Caki2 (cell line): ENCODE data around the gene HID1. TPM values are rescaled to one million over a fixed set of nuclear protein-coding genes. Genes with fewer than 3 reads are reported as not detected.
A peak's percentile ranks its signal among the peaks of the same experiment; 100 is the strongest.
"Not testable (repeated sequence)": the region's sequence is repeated elsewhere in the genome, so short reads cannot be mapped to it uniquely, and the experiment has no call there.

Source experiments
- DNase-seq: peaks from one replicate; pipeline ENCODE4 v3.0.0-alpha.2; 2015; ENCODE audit warnings: low read depth
- in situ Hi-C: cut with HindIII; loops from 2 replicates; pipeline ENCODE4 v1.10.0; 2016; ENCODE audit warnings: low sequenced_read_pairs, low pct_unique_long_range_greater_than_20kb, mixed read lengths
- total RNA-seq: library from RNA; depleted of rRNA; stranded (reverse); fragments of >200 nt; shearing (Covaris generic); gene quantifications from 2 replicates; pipeline ENCODE4 v1.2.3, GENCODE V29; 2014; ENCODE audit warnings: low replicate concordance; rRNA removed

The HID1 gene, protein sequence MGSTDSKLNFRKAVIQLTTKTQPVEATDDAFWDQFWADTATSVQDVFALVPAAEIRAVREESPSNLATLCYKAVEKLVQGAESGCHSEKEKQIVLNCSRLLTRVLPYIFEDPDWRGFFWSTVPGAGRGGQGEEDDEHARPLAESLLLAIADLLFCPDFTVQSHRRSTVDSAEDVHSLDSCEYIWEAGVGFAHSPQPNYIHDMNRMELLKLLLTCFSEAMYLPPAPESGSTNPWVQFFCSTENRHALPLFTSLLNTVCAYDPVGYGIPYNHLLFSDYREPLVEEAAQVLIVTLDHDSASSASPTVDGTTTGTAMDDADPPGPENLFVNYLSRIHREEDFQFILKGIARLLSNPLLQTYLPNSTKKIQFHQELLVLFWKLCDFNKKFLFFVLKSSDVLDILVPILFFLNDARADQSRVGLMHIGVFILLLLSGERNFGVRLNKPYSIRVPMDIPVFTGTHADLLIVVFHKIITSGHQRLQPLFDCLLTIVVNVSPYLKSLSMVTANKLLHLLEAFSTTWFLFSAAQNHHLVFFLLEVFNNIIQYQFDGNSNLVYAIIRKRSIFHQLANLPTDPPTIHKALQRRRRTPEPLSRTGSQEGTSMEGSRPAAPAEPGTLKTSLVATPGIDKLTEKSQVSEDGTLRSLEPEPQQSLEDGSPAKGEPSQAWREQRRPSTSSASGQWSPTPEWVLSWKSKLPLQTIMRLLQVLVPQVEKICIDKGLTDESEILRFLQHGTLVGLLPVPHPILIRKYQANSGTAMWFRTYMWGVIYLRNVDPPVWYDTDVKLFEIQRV
- 0.10 TPM in 1 of 2 replicates, not detected in the other for total RNA-seq

DNA sequence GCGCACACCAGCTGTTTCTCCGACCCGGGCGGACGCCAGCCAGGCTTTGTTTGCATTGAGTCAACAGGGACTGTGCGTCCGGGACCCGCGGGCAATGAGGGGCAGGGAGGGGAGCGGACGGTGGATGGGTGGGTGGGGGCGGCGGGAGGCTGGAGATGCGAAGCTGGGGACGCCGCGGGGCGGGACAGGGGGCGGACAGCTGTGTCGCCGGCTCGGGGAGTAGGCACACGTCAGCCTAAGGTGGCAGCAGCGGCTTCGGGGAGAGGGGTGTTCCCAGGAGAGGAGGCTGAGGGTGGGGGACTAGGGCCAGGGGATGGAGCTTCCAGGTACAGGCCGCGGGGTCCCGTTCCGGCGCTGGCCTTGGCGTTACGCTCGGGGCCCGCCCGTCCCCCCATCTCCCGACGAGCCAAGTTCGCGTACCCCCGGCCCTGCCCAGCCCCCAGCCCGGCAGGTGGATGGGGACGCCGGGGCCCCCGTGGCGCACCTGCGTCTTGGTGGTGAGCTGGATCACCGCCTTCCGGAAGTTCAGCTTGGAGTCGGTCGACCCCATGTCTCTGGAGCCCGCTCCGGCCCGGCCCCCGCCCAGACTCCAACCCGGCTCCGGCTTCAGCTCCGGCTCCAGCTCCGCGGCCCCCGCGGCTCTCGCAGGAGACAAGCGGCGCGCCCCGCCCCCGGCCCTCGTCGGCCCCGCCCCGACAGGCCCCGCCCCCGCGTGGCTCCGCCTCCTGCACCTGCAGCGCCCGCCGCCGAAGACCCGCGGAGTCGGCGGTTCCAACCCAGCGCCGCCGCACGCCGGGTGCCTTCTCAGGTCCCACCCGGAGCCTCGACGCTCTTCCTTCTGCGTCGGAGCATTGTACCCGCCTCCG lies at the start of gene HID1:
HID1 (minus strand) TSS at position 653 of the 866 bp plus-strand sequence; CDS start at position 550, 103 bp downstream.
- no peak for DNase-seq
- in situ Hi-C loops = no loop called here

DNA sequence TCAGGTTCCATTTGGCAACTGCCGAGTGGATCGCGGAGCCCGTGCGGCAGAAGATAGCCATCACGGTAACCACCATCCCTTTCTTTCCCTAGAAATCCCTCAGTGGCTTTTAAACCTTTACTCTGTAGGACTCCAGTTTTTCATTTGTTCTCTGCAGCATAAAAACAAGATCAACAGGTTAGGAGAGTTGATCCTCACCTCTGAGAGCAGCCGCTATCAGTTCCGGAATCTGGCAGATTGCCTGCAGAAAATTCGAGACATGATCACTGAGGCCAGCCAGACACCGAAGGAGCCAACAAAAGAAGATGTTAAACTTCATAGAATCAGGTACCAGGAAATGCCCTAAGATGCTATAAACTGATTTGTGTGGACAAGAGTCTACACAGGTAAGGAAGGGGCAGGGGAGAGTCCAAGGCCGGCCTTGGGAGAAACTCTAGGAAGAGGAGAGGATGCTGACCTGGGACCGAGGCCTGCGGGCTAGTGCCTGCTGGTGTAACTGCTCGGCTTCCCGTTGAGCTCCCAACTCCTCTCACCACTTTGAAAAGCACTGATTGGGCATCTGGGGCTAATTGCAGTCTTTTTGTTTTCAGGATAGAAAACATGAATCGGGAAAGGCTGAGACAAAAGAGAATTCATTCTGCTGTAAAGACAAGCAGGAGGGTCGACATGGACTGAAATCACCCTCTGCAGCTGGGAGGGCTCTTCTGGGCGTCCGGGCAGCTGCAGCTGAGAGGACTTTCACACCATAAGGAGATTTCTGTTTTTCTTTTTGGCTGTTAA lies 48.0 kb upstream of the HID1 start:
- in situ Hi-C loops = no loop called here
- DNase-seq = no peak

DNA sequence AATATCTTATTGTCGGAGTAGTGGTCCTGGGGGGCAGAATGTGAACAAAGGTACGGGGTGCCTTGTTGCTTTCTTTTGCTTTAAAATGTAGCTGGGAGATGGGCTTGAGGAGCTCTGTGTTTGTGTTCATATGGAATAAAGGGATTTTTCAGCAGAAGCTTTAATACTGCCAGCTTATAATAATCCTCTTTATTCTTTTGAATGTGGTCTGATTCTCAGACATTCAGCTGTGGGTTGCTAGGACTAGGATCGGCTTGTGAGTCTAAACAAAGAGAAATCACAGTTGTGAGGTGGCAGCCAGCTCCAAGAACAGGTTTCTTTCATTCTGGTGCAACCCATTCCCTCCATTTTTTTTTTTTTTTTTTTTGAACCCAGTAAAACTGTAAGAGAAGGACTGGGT lies 47.2 kb upstream of the HID1 start:
- in situ Hi-C loops = no loop called here
- DNase-seq = no peak

DNA sequence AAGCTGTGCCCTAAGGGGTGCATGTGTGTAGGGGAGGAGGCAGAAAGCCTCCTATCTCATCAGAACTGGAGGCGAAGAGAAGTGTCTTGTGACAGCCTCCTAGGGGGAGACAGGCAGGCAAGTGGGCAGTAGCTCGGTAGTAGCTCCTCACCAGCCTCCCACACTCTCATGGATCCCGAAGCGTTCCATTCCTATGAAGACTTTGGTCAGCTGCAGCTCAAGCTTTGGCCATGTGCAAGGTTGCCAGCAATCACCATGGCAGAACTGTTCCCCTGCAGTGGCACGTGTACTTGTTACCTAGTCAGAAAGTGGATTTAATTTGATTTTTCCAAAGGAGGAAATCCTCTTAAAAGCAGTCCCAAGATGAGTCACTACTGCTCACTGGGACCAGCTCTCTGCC lies 46.6 kb upstream of the HID1 start:
- in situ Hi-C loops = no loop called here
- no peak for DNase-seq

DNA sequence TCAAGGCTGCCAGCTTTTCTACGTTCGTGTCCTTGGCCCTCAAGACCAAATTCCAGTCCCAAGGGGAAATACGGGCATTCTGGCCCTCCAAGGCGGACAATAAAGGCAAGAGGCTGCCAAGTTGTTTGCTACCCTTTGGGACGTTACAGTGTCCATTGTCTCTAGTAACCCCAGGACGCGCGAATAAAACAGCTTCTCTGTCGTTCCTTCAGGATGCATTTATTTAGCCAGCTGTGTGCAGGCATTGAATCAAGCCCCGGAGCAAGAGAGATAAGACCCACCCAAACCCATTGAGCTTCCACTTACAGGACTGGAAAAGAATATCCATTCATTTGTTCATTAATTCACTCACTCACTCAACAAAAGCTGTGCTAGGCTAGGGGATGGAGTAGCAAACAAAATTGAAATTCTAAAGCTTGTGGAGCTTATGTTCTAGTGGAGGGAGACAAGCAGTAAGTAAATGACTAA lies 40.6 kb upstream of the HID1 start:
- no peak for DNase-seq
- in situ Hi-C loops = no loop called here

DNA sequence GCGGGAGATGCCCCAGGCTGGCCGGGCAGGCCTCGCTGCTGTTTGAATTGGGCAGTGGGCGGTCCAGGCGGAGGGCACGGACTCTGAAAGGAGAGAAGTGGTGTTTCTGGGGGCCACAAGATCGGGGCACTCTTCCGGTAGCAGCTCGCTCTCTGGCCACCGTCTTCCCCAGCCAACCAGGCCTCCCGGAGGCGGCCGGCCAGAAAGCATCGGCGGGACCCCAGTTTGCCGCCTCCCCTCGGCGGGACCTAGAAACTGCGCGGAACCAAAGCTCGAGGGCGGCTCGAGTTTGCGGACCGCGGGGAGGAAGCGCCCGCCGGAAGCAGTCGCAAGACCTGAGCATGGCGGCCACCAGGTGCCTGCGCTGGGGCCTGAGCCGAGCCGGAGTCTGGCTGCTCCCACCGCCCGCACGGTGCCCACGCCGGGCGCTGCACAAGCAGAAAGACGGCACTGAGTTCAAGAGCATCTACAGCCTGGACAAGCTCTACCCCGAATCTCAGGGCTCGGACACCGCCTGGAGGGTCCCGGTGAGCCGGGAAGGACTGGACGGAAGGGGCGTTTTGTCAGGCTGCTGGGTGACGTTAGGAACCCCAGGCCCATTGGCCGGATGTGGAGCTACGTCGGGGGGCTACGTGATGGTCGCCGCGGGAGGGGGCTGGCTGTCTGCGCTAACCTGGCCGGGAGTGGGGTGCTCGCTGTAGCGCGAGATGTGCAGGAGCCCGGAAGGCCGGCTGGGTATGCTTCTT lies 40.0 kb upstream of the HID1 start, which contains the start of gene MRPL58:
MRPL58 (plus strand) TSS at position 325 of the 746 bp plus-strand sequence; CDS start at position 342, 17 bp downstream.
- DNase-seq = peak; percentile 89

DNA sequence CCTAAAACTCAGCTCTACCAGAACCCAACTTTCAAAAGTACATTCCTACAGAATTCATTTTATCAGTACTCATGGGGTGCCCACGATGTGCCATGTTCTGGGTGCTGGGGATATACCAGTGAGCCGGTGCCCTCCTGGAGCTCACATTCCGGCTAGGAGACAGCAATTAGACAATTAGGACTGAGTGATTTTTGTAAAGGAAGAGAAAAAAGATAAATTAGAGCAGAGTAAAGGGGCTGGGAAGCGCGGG lies 39.5 kb upstream of the HID1 start:
- DNase-seq = no peak
- in situ Hi-C loops = no loop called here

More for the DNA sequence above, 40.0 kb upstream of the HID1 start, which contains the start of gene MRPL58:
- in situ Hi-C loops = no loop called here

DNA sequence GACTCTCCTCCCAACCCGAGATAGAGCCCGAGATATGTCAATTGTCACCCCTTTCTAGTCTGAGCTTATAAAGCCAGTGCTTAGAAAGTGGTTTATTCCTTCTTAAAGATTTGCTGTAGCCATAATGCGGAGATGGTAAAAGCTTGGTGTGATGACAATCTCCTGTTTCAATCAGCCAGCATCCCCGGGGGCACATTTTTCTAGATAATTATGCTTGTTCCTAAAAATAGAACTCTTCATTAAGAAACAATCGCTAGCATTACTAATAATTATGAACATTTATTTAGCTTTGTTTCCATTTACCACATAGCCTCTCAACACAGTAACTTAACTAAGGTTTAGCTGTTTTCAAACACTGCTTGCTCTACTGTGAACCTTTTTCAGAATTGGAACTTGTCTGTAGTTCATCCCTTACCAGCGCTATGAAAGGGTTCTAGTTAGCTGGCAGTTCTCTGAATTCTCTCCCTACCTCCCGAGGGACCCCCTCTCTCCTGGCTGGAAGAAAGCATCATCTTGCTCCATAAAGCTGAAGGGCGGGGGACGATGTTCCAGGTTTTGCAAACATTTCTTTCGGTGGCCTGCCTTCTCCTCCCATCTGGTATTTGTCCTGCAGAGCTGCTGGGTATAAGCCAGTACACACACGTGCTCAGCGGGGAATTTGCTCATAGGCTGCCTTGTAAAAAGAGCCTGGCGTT lies 39.0 kb upstream of the HID1 start:
- in situ Hi-C loops = no loop called here
- no peak for DNase-seq

DNA sequence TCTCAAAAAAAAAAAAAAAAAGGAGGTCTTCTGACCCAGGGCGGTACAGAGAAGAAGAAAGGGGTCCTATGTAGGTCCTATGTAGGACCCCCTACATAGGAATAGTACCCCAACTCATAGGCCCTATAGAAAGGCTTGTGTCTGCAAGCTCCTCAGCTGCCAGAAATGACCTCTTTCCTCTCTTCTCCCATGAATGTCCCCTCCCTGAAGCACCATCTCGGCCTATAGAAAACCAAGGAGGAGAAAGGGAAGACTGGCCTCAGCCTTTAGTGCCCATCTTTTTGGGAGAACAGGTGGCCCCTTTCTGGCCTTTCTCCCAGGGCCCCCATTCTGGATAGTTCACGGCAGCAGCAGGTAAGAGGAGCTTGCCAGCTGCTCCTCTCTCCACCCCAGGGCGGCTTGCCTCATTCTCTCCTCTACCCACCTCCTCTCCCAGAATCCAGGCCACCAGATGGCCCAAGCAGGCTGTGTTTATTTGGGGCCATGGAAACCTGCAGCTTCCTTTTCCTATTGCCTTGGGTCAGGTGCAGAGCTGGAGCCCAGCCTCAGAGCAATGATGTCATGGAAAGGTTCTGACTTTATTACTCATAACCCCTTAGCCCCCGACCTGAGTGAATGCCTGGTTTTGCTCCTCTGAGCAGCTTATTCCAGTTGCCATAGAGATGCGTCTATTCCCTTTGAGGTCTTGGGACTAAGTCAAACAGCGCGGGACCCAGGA lies 38.3 kb upstream of the HID1 start:
- peak; percentile 52 for DNase-seq
- in situ Hi-C loops = no loop called here

DNA sequence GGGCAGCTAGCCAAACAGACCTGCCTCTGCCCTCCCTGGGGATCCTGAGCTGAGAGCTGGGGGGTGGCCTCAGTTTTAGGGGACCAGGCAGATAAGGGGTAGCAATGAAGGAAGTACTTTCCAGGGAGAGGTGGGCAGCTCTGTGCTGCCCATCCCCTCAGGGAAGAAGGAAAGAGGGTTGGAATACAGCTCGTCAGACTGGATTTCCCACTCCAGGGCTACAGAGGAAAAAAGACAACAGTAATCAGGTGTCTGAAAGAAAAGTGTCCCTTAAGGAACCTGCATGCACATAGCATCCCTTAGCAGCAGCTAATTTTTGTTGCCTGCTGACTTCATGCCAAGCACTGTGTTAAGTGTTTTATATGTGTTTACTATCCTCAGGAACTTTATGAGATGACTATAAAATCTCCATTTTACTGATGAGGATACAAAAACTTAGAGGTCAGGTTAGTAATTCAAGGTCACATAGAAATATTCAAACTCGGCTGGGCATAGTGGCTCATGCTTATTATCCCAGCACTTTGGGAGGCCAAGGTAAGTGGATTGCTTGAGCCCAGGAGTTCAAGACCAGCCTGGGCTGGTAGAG lies 36.7 kb upstream of the HID1 start:
- DNase-seq = no peak
- in situ Hi-C loops = no loop called here

DNA sequence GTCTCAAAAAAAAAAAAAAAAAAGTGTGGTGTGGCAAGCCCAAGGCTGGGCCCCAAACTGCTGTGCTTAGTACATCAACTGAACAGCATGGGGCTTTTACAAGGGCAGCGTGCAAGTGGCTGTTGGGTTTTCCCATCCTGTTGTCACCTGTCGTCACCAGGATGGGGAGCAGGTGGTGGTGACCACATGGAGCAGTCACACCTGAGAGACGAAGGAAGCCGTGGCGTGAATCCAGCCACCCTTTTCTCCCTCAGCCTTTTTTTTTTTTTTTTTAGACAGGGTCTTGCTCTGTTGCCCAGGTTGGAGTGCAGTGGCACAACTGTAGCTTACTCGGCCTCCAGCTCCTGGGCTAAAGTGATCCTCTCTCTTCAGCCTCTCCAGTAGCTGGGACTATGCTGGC lies 35.8 kb upstream of the HID1 start:
- in situ Hi-C loops = no loop called here
- DNase-seq = no peak

DNA sequence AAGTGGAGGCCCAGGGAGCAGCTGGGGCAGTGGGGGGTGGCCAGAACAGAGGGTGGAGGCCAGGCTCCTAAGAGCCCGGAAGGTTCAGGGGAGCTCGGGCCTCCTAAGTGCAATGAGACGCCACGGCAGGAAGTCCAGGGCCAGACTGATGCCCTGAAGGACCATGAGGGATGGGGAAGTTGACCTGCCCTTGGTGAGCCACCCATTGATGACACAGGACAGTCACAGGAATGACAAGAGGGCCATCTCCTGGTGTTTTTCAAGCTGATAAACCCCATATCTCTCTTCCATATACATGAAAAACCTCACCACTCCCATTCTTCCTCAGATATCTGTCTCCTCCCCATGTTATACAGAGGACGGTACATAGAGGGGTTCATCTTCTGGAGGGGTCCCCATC lies 34.1 kb upstream of the HID1 start:
- in situ Hi-C loops = no loop called here
- no peak for DNase-seq

DNA sequence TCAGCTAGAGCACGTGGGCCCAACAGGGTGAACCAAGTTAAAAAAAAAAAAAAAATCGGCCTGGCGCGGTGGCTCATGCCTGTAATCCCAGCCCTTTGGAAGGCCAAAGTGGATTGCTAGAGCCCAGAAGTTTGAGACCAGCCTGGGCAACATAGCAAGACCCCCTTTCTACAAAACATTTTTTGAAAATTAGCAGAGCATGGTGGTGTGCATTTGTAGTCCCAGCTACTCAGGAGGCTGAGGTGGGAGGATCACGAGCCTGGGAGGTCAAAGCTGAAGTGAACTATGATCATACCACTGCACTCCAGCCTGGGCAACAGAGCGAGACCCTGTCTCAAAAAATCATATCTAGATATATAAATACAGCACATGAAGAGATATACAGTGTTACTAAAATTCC lies 33.5 kb upstream of the HID1 start:
- DNase-seq, in situ Hi-C loops: not testable (repeated sequence)

DNA sequence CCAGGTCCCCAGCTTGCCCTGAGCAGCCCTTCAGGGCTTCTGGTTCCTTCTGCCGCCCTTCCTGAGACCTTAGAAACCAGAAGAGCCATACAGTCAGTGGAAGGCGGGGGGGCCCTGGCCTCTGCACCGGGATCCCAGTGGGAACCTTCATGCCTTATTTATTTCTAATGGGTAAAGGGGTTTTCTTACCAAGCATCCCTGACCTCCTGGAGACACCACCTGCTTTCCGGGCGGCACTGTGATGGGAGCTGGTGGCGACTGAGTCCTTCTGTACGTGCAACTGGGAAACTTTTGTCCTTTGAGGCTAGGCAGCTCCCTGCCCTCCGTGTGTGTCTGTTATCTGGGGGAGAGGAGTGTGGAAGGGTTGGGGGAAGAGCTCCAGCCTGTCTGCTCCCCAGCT lies 32.7 kb upstream of the HID1 start:
- in situ Hi-C loops = no loop called here
- DNase-seq = no peak

DNA sequence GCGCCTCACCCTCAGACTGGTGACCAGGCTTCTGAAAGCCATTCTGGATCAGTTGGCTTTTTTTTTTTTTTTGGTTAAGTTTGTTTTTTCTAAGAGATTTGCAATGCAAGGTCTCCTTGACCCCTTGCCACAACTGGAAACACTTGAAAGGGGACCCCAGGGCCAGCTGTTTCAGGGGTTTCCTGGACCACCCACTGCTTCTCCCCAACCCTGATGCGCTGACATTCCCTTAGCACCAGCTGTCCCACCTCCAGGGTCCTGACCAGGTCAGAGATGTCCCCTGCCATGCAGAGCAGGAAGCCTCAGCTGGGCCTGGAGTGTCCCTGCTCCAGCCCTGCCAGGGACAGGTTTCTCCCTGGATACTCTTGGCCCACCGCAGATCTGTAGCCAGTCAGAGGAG lies 31.8 kb upstream of the HID1 start:
- DNase-seq = no peak
- in situ Hi-C loops = no loop called here

DNA sequence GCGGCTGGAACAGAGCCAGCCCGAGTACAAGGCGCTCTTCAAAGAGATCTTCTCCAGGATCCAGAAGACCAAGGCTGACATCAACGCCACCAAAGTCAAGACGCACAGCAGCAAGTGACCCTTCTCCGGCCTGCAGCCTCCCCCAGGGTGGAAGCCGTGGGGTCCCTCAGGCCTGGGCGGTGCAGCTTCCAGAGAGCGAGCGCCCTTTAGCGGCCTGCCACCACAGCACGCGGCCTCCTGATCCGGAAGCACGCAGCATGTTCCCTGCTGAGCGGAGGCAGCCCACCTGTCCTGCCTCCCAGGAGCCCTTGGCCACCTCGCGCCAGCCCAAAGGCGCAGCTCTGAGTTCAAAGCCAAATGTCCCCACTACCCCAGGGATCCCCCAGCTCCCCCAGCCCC lies 31.4 kb upstream of the HID1 start:
- no peak for DNase-seq
- in situ Hi-C loops = no loop called here
